Measurements from ENCODE around the gene CARMIL1.

The CARMIL1 gene

GRCh38 chr6:25525078-25525477, 245.9 kb downstream of the CARMIL1 start:
- Histone ChIP-seq H3K4me1 (ENCODE audit: insufficient read depth, low read length, poor library complexity, severe bottlenecking) (no peaks in the 10 kb centered on the region), H2AFZ (ENCODE audit: low read length) (no peak overlapping the region), H3K27me3 (ENCODE audit: insufficient read depth, low read length, poor library complexity, severe bottlenecking) (no peaks in the 10 kb centered on the region), H4K20me1 (ENCODE audit: insufficient read depth, low read length, poor library complexity, severe bottlenecking) (no peaks in the 10 kb centered on the region), H3F3A (ENCODE audit: low read depth) (no peaks in the 10 kb centered on the region), H3K9me2 (replicated peaks; ENCODE audit: low read depth, low read length) (no peaks in the 10 kb centered on the region), H3K9ac (ENCODE audit: low read depth, low read length, poor library complexity, severe bottlenecking) (no peak overlapping the region), H3K4me3 (ENCODE audit: low read length, poor library complexity, severe bottlenecking) (no peak overlapping the region), H3K36me3 (ENCODE audit: insufficient read depth, low read length) (no peaks in the 10 kb centered on the region), H3K4me2 (ENCODE audit: low read depth, low read length, poor library complexity, severe bottlenecking) (no peak overlapping the region), H3K79me2 (ENCODE audit: insufficient read depth, low read length) (no peaks in the 10 kb centered on the region), H3K9me3 (ENCODE audit: insufficient read depth, low read depth, low read length) (no peaks in the 10 kb centered on the region)
- no peak for TF ChIP-seq EZH2phosphoT487 (IDR thresholded peaks at IDR 0.05; ENCODE audit: borderline replicate concordance)
- TF ChIP-seq CTCF (conservative IDR thresholded peaks at IDR 0.05; ENCODE audit: low read length), result no peak

GRCh38 chr6:25534942-25535631, 255.9 kb downstream of the CARMIL1 start:
- Histone ChIP-seq H3K4me2 (ENCODE audit: low read depth, low read length, poor library complexity, severe bottlenecking) (no peak overlapping the region), H3K4me3 (ENCODE audit: low read length, poor library complexity, severe bottlenecking) (no peak overlapping the region), H2AFZ (ENCODE audit: low read length) (no peak overlapping the region), H4K20me1 (ENCODE audit: insufficient read depth, low read length, poor library complexity, severe bottlenecking) (no peaks in the 10 kb centered on the region), H3K36me3 (ENCODE audit: insufficient read depth, low read length) (no peaks in the 10 kb centered on the region), H3K27me3 (ENCODE audit: insufficient read depth, low read length, poor library complexity, severe bottlenecking) (no peaks in the 10 kb centered on the region), H3K9ac (ENCODE audit: low read depth, low read length, poor library complexity, severe bottlenecking) (no peak overlapping the region), H3K79me2 (ENCODE audit: insufficient read depth, low read length) (no peaks in the 10 kb centered on the region), H3K4me1 (ENCODE audit: insufficient read depth, low read length, poor library complexity, severe bottlenecking) (peaks cover 30% of the 10 kb centered on the region), H3K9me3 (ENCODE audit: insufficient read depth, low read depth, low read length) (no peaks in the 10 kb centered on the region), H3K9me2 (replicated peaks; ENCODE audit: low read depth, low read length) (no peaks in the 10 kb centered on the region), H3F3A (ENCODE audit: low read depth) (no peaks in the 10 kb centered on the region)
- no peak for TF ChIP-seq CTCF (conservative IDR thresholded peaks at IDR 0.05; ENCODE audit: low read length)
- TF ChIP-seq EZH2phosphoT487 (IDR thresholded peaks at IDR 0.05; ENCODE audit: borderline replicate concordance), result no peak

- H3K9ac ChIP-seq (ENCODE audit: low read depth, low read length, poor library complexity, severe bottlenecking), result no peak overlapping the region
- H3K9me3 ChIP-seq (ENCODE audit: insufficient read depth, low read depth, low read length), result no peaks in the 10 kb centered on the region
- TF ChIP-seq EZH2phosphoT487 (IDR thresholded peaks at IDR 0.05; ENCODE audit: borderline replicate concordance), result no peak
- TF ChIP-seq CTCF (conservative IDR thresholded peaks at IDR 0.05; ENCODE audit: low read length), result no peak
- H2AFZ ChIP-seq (ENCODE audit: low read length), result no peak overlapping the region
- no peaks in the 10 kb centered on the region for H3K27me3 ChIP-seq (ENCODE audit: insufficient read depth, low read length, poor library complexity, severe bottlenecking)
- no peaks in the 10 kb centered on the region for H3F3A ChIP-seq (ENCODE audit: low read depth)
- H4K20me1 ChIP-seq (ENCODE audit: insufficient read depth, low read length, poor library complexity, severe bottlenecking), result no peaks in the 10 kb centered on the region
- H3K36me3 ChIP-seq (ENCODE audit: insufficient read depth, low read length), result no peaks in the 10 kb centered on the region
- peaks cover 30% of the 10 kb centered on the region for H3K4me1 ChIP-seq (ENCODE audit: insufficient read depth, low read length, poor library complexity, severe bottlenecking)
- H3K4me3 ChIP-seq (ENCODE audit: low read length, poor library complexity, severe bottlenecking), result no peak overlapping the region
- no peaks in the 10 kb centered on the region for H3K9me2 ChIP-seq (replicated peaks; ENCODE audit: low read depth, low read length)
- no peak overlapping the region for H3K4me2 ChIP-seq (ENCODE audit: low read depth, low read length, poor library complexity, severe bottlenecking)
- no peaks in the 10 kb centered on the region for H3K79me2 ChIP-seq (ENCODE audit: insufficient read depth, low read length)
These were observed 256.6 kb downstream of the CARMIL1 start for GRCh38 chr6:25535632-25536225.
